NCI-H1092 (cell line): ENCODE results near the gene IL10.
"Not testable (repeated sequence)": the region's sequence is repeated elsewhere in the genome, so short reads cannot be mapped to it uniquely, and the experiment has no call there.

Experiments
- DNase-seq: peaks from one replicate; lab custom pipeline; 2025; lab: John Stamatoyannopoulos, UW

The IL10 gene

GRCh38 chr1:206793620-206794019 is 21.3 kb upstream of the IL10 start:
- no peak for DNase-seq

- DNase-seq: no peak
These were observed 20.8 kb upstream of the IL10 start for GRCh38 chr1:206792939-206793607.

GRCh38 chr1:206790502-206791250 is 18.4 kb upstream of the IL10 start:
- DNase-seq: no peak

- DNase-seq: no peak
These were observed 16.3 kb upstream of the IL10 start for GRCh38 chr1:206788487-206789050.

- DNase-seq: no peak
These were observed 15.6 kb upstream of the IL10 start for GRCh38 chr1:206787891-206788290.

GRCh38 chr1:206786212-206786886 is 14.1 kb upstream of the IL10 start:
- DNase-seq: no peak

- DNase-seq: no peak
These were observed 13.0 kb upstream of the IL10 start for GRCh38 chr1:206785182-206785765.

- no peak for DNase-seq
These were observed 12.2 kb upstream of the IL10 start for GRCh38 chr1:206784471-206784903.

- DNase-seq: no peak
These were observed 11.2 kb upstream of the IL10 start for GRCh38 chr1:206783506-206783905.

- DNase-seq: no peak
These were observed 10.2 kb upstream of the IL10 start for GRCh38 chr1:206782448-206782847.

- no peak for DNase-seq
These were observed 7.3 kb upstream of the IL10 start for GRCh38 chr1:206779638-206780037.

GRCh38 chr1:206778911-206779310 is 6.6 kb upstream of the IL10 start:
- not testable (repeated sequence) for DNase-seq

- DNase-seq: no peak
These were observed 5.7 kb upstream of the IL10 start for GRCh38 chr1:206778031-206778430.

GRCh38 chr1:206776229-206776628 is 3.9 kb upstream of the IL10 start:
- DNase-seq: no peak

GRCh38 chr1:206774093-206774492 is 1.8 kb upstream of the IL10 start:
- DNase-seq: no peak

- DNase-seq: no peak
These were observed 979 bp downstream of the IL10 start for GRCh38 chr1:206771338-206771692.

- DNase-seq: no peak
These were observed 1.6 kb downstream of the IL10 start, which contains the start of gene IL19 for GRCh38 chr1:206770531-206771337. Gene IL19, plus strand, starts transcription at chr1:206770773. Its CDS starts 65,890 bp downstream, at chr1:206836663.

- DNase-seq: no peak
These were observed 3.0 kb downstream of the IL10 start for GRCh38 chr1:206769304-206769731.

GRCh38 chr1:206768472-206769303 is 3.6 kb downstream of the IL10 start:
- no peak for DNase-seq

GRCh38 chr1:206766251-206766856 is 5.9 kb downstream of the IL10 start:
- DNase-seq: no peak
